Chondrocyte (in vitro differentiated cells): ENCODE results near the gene OR4D11. TPM values are rescaled to one million over a fixed set of nuclear protein-coding genes. Genes with fewer than 3 reads are reported as not detected.

ENCODE experiments used
- DNase-seq: peaks from one replicate; pipeline ENCODE4 v3.0.0; 2021; ENCODE audit warnings: mixed read lengths, low spot score
- H3K27ac Mint-ChIP-seq: one replicate; pipeline ENCODE4 v1.8.0; 2021; ENCODE audit warnings: mild to moderate bottlenecking, moderate library complexity, mixed read lengths; ENCODE audit not compliant: unreplicated experiment
- H3K27me3 Mint-ChIP-seq: 2 replicates; pipeline ENCODE4 v1.8.0; 2021; ENCODE audit warnings: low read depth, mixed read lengths
- H3K36me3 Mint-ChIP-seq: 2 replicates; pipeline ENCODE4 v1.8.0; 2021; ENCODE audit warnings: low read depth, mixed read lengths
- H3K4me1 Mint-ChIP-seq: 2 replicates; pipeline ENCODE4 v1.8.0; 2021; ENCODE audit warnings: low read depth, mild to moderate bottlenecking, mixed read lengths
- H3K4me3 Mint-ChIP-seq: one replicate; pipeline ENCODE4 v1.8.0; 2021; ENCODE audit warnings: mild to moderate bottlenecking, moderate library complexity, mixed read lengths; ENCODE audit not compliant: unreplicated experiment
- H3K9me3 Mint-ChIP-seq: 2 replicates; pipeline ENCODE4 v1.8.0; 2021; ENCODE audit warnings: low read depth, mixed read lengths
- long read RNA-seq: library from polyadenylated mRNA; stranded (forward); transcript quantifications from one replicate; pipeline ENCODE4 v2.0.0, GENCODE V29; 2021
- total RNA-seq: library from RNA; stranded (reverse); gene quantifications from 3 replicates; pipeline ENCODE4 v1.2.1, GENCODE V29; 2021
- TF ChIP-seq, protein P1 (sequence below): fragments of 200-600 bp; sonication (generic); IDR thresholded peaks from 2 replicates; pipeline ENCODE4 v1.5.0; 2021; ENCODE audit warnings: antibody characterized with exemption, mild to moderate bottlenecking, moderate library complexity

The OR4D11 gene
- not detected in 3 replicates for total RNA-seq
- long read RNA-seq: 0 reads

DNA sequence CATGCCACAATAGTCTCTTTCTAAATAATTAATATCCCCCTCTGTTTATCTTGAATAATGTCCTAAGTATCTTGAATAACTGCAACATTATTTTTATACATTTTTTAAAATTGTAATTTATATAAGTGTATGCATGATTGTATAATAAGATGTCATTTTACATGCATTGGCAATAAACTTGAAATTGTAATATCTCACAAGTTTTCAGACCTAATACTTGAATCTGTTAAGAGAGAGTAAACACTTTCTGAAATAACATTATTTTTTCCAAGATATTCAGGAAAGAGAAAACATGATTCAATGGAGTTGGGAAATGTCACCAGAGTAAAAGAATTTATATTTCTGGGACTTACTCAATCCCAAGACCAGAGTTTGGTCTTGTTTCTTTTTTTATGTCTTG lies at the start of gene OR4D11:
Gene OR4D11 (plus strand): TSS at position 301 of the 400 bp plus-strand sequence. CDS start 0 bp downstream, at position 301.
- Mint-ChIP-seq H3K27me3 (peaks cover 12% of the 10 kb centered on the region), H3K9me3 (no peaks in the 10 kb centered on the region), H3K4me3 (no peak within 1 kb of the TSS), H3K27ac (no peak within 1 kb of the TSS), H3K4me1 (no peaks in the 10 kb centered on the region), H3K36me3 (no peaks in the 10 kb centered on the region)
- TF ChIP-seq, protein P1, sequence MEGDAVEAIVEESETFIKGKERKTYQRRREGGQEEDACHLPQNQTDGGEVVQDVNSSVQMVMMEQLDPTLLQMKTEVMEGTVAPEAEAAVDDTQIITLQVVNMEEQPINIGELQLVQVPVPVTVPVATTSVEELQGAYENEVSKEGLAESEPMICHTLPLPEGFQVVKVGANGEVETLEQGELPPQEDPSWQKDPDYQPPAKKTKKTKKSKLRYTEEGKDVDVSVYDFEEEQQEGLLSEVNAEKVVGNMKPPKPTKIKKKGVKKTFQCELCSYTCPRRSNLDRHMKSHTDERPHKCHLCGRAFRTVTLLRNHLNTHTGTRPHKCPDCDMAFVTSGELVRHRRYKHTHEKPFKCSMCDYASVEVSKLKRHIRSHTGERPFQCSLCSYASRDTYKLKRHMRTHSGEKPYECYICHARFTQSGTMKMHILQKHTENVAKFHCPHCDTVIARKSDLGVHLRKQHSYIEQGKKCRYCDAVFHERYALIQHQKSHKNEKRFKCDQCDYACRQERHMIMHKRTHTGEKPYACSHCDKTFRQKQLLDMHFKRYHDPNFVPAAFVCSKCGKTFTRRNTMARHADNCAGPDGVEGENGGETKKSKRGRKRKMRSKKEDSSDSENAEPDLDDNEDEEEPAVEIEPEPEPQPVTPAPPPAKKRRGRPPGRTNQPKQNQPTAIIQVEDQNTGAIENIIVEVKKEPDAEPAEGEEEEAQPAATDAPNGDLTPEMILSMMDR: no peak
- no peak for DNase-seq

DNA sequence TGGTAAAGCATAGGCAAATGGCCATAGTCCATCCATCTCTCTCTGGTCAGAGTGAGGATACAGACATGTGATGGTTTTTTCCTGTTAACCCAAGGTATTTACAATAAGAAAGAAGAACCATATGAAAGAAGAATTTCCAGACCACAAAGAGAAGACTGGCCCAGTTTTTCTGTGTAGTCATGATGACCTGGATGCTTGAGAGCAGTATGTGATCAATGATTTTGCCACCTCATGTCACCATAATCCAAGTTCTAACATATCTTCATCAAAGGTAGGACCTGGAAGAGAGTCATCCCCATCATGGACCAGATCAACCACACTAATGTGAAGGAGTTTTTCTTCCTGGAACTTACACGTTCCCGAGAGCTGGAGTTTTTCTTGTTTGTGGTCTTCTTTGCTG lies 46.7 kb upstream of the OR4D11 start, which contains the start of gene OR4D6:
Gene OR4D6 (plus strand): TSS at position 301 of the 400 bp plus-strand sequence. CDS start 0 bp downstream, at position 301.
- Mint-ChIP-seq H3K4me3 (no peak within 1 kb of the TSS), H3K9me3 (no peaks in the 10 kb centered on the region), H3K27me3 (peaks cover 8% of the 10 kb centered on the region), H3K36me3 (no peaks in the 10 kb centered on the region), H3K4me1 (no peaks in the 10 kb centered on the region), H3K27ac (no peak within 1 kb of the TSS)
- TF ChIP-seq, protein P1: no peak
- no peak for DNase-seq

DNA sequence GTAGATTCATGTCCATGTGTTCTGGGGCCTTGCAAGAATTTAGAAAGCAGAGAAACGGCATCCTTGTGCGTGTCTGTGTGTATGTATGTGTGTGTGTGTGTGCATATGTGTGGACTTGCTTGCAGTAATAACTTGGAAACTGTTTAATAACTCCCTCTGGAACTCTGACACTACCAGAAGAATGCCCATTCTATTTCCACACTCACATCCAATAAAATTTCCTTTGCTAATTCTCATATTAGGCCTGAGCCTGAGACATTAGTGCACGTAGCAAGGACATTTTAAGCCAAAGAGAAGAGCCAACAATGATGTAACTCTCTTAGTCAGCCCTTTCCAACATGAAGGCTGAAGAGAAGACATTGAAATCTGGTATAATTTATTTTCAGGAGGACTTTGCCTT lies 43.5 kb upstream of the OR4D11 start:
- TF ChIP-seq, protein P1: no peak

DNA sequence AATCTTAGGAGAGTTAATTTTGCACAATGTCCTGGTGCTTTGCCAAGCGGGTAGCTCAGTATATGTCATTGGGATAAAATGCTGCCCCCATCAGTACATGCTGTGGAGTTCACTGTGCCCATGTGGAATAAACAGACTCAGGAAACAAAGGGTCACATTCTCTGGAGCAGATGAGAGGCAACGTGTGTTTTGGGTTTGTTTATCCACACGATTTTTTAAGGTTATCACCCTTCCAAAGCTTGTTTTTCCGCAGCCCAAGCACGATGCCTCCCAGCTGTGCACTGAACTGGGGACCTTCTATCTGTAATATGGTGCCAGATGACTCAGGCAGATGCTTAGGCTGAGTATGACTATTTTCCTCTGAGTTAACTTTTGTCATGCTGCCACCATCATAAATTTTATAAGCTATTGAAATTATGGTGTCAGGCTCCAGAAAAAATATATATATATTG lies 40.2 kb upstream of the OR4D11 start:
- Mint-ChIP-seq H3K27ac (no peak overlapping the region), H3K27me3 (peaks cover 9% of the 10 kb centered on the region), H3K9me3 (no peaks in the 10 kb centered on the region), H3K4me3 (no peak overlapping the region), H3K4me1 (no peaks in the 10 kb centered on the region), H3K36me3 (no peaks in the 10 kb centered on the region)
- TF ChIP-seq, protein P1: no peak
- DNase-seq: no peak

More for the DNA sequence above, 43.5 kb upstream of the OR4D11 start:
- Mint-ChIP-seq H3K27ac (no peak overlapping the region), H3K4me1 (no peaks in the 10 kb centered on the region), H3K27me3 (peaks cover 10% of the 10 kb centered on the region), H3K4me3 (no peak overlapping the region), H3K36me3 (no peaks in the 10 kb centered on the region), H3K9me3 (no peaks in the 10 kb centered on the region)
- no peak for DNase-seq

DNA sequence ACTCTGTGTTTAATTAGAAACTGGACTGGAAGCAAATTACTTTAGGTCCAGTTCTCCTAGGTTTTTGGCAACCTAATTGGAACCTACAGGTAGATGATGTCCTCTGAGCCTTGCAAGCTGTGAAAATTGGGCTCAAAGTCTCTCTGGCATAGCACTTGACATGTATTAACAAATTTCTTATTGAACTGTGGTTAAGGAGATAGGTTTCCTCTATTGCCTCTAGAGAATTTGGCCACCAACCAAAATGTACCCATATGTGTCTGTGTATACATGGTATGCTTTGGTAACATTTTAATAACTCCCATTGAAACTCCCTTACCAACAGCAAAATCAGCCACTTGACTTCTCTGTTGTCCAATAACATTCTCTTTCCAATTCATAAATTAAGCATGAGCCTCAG lies 30.4 kb upstream of the OR4D11 start, which contains the start of gene OR4D10:
Gene OR4D10 (plus strand): TSS at position 301 of the 400 bp plus-strand sequence. CDS start 4,115 bp downstream, outside the sequence.
- DNase-seq: no peak
- H3K27me3 Mint-ChIP-seq: peaks cover 12% of the 10 kb centered on the region
- no peaks in the 10 kb centered on the region for H3K4me1 Mint-ChIP-seq
- H3K27ac Mint-ChIP-seq: no peak within 1 kb of the TSS
- H3K36me3 Mint-ChIP-seq: no peaks in the 10 kb centered on the region
- H3K9me3 Mint-ChIP-seq: no peaks in the 10 kb centered on the region
- no peak within 1 kb of the TSS for H3K4me3 Mint-ChIP-seq
- TF ChIP-seq, protein P1: no peak
